OCI-LY7 (cell line): ENCODE data around the gene RASAL1. TPM values are rescaled to one million over a fixed set of nuclear protein-coding genes. Genes with fewer than 3 reads are reported as not detected.

Source experiments
- BruUV-seq: library from RNA; stranded (reverse); fragments of 400-500 nt; replicated peaks from 2 replicates; lab custom pipeline; 2021; lab: Mats Ljungman, UMichigan
- CTCF ChIA-PET: fragments of 300-600 bp; sonication (Branson Sonifier 250); formaldehyde crosslinking; loops from one replicate; lab custom pipeline; 2022; ENCODE audit warnings: antibody characterized with exemption; ENCODE audit not compliant: unreplicated experiment; lab: Charles Lee
- POLR2A ChIA-PET: fragments of 300-600 bp; sonication (Branson Sonifier 250); formaldehyde crosslinking; loops from one replicate; lab custom pipeline; 2022; ENCODE audit warnings: antibody characterized with exemption; lab: Charles Lee
- DNase-seq: peaks from one replicate; pipeline ENCODE4 v3.0.0-alpha.2; 2015; ENCODE audit warnings: low spot score
- H2AFZ ChIP-seq: fragments of 200-600 bp; sonication (generic), shearing (Covaris generic); 2 replicates; pipeline ENCODE4 v1.6.1; 2014; ENCODE audit warnings: mild to moderate bottlenecking, antibody characterized with exemption, low read length, moderate library complexity
- H3K27ac ChIP-seq: fragments of 200-600 bp; sonication (generic); 2 replicates; pipeline ENCODE4 v1.5.1; 2014; ENCODE audit warnings: mixed run types, low read depth, mild to moderate bottlenecking, moderate library complexity, low read length, inconsistent platforms; ENCODE audit not compliant: poor library complexity, severe bottlenecking
- H3K36me3 ChIP-seq: fragments of 200-600 bp; sonication (generic); 2 replicates; pipeline ENCODE4 v1.6.1; 2014; ENCODE audit warnings: mild to moderate bottlenecking, antibody characterized with exemption, low read length, moderate library complexity, mixed read lengths; ENCODE audit not compliant: insufficient read depth
- H3K4me1 ChIP-seq: fragments of 200-600 bp; sonication (generic); 2 replicates; pipeline ENCODE4 v1.5.1; 2014; ENCODE audit warnings: mild to moderate bottlenecking, low read length; ENCODE audit not compliant: insufficient read depth, poor library complexity, severe bottlenecking
- H3K4me2 ChIP-seq: fragments of 200-600 bp; sonication (generic); 2 replicates; pipeline ENCODE4 v1.6.1; 2014; ENCODE audit warnings: mild to moderate bottlenecking, low read length
- H3K4me3 ChIP-seq: fragments of 200-600 bp; sonication (generic); 2 replicates; pipeline ENCODE4 v1.5.1; 2014; ENCODE audit warnings: mild to moderate bottlenecking, low read depth, low read length; ENCODE audit not compliant: poor library complexity, severe bottlenecking
- H3K79me2 ChIP-seq: fragments of 200-600 bp; sonication (generic); 2 replicates; pipeline ENCODE4 v1.6.1; 2016; ENCODE audit warnings: low read depth, mild to moderate bottlenecking, low read length, moderate library complexity, mixed read lengths; ENCODE audit not compliant: insufficient read depth
- H3K9me2 ChIP-seq: fragments of 200-600 bp; sonication (generic); 2 replicates; pipeline ENCODE4 v1.6.1; 2016; ENCODE audit warnings: mild to moderate bottlenecking, low read length, mixed read lengths; ENCODE audit not compliant: insufficient read depth
- H3K9me3 ChIP-seq: fragments of 200-600 bp; sonication (generic); 2 replicates; pipeline ENCODE4 v1.6.1; 2014; ENCODE audit warnings: mild to moderate bottlenecking, mixed run types, low read length, mixed read lengths
- H4K20me1 ChIP-seq: fragments of 200-600 bp; sonication (generic); 2 replicates; pipeline ENCODE4 v1.6.1; 2014; ENCODE audit warnings: mild to moderate bottlenecking, antibody characterized with exemption, low read length, moderate library complexity, mixed read lengths; ENCODE audit not compliant: insufficient read depth
- EZH2phosphoT487 ChIP-seq: fragments of 200-600 bp; sonication (generic); IDR thresholded peaks from 2 replicates; pipeline ENCODE4 v1.6.1; 2018; ENCODE audit warnings: low read depth, borderline replicate concordance, mild to moderate bottlenecking, mixed run types, antibody characterized with exemption, low read length, moderate library complexity, mixed read lengths
- intact Hi-C: fragments of 100-400 bp; cut with micrococcal nuclease; formaldehyde crosslinking; loops from one replicate; pipeline ENCODE4 v1.10.0; 2022; ENCODE audit not compliant: unreplicated experiment
- total RNA-seq, 2 experiments: library from RNA; depleted of rRNA in 1 of 2; stranded (reverse); fragments of >200 nt in 1 of 2; shearing (Covaris generic) in 1 of 2; gene quantifications; 2 replicates each; pipeline ENCODE4 v1.2.3, GENCODE V29; 2014 to 2022
- TF ChIP-seq, protein P1 (sequence below): fragments of 200-600 bp; sonication (generic); conservative IDR thresholded peaks from 2 replicates; pipeline ENCODE4 v1.5.1; 2014; ENCODE audit warnings: mild to moderate bottlenecking, antibody characterized with exemption, low read length, moderate library complexity, mixed read lengths

The RASAL1 gene
- total RNA-seq, 2 experiments from 2014 or later = 74.4 to 89.1 TPM

DNA sequence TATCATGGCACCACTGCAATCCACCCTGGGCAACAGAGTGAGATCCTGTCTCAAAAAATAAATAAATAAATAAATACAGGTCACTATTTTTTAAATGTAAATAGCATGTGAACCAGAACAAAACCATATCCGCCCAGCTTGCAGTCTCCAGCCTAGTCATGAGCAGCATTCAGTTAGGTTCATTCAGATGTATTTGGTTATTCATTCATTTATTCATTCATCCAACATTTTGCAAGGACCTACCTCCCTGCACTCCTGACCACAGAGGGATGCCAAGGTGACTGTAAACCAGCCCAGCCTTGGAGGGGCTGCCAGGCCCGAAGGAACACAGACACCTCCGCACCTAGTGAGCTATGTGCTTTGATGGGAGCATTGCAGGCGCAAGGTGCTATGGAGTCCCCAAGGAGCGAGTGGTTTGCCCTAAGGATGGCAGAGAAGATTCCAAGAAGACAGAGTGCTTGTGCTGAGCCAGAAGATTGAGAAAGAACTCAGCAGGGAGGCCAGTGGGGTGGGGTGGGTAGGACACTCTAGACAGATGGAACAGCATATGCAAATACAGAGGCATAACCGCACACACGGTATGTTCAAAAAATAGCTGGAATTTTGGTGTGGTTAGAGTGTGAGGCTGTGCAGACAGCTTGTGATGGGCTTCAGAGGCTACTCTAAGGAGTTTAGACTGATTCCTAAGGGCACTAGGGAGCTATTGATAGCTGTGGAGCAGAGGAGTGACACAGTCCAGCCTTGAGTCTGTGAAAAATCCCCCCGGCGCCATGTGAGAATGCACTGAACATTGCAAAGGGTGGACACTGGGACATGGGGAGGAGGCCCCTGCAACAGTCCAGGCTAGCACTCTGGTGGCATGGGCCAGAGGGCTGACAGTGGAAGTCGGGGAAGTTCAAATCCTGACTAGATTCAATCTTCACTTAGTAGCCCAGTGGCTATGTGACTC is 67.3 kb downstream of the RASAL1 start:
- no peak overlapping the region for H2AFZ ChIP-seq
- H3K4me2 ChIP-seq = peak overlapping the region; percentile 94
- ChIA-PET CTCF (interaction anchor here (0.5 to 1.0 kb wide), 2 partner anchors 35 to 71 kb away, joined by 3 to 8 read pairs; no protein-coding TSS in a partner anchor), POLR2A (interaction anchor here (1.0 to 18.1 kb wide), 2 partner anchors 13 to 16 kb away, joined by 4 to 235 read pairs; partner anchors contain the start of gene DTX1)
- H3K9me2 ChIP-seq = no peaks in the 10 kb centered on the region
- peaks cover 15% of the 10 kb centered on the region for H4K20me1 ChIP-seq
- no peak for TF ChIP-seq EZH2phosphoT487
- TF ChIP-seq, protein P1, sequence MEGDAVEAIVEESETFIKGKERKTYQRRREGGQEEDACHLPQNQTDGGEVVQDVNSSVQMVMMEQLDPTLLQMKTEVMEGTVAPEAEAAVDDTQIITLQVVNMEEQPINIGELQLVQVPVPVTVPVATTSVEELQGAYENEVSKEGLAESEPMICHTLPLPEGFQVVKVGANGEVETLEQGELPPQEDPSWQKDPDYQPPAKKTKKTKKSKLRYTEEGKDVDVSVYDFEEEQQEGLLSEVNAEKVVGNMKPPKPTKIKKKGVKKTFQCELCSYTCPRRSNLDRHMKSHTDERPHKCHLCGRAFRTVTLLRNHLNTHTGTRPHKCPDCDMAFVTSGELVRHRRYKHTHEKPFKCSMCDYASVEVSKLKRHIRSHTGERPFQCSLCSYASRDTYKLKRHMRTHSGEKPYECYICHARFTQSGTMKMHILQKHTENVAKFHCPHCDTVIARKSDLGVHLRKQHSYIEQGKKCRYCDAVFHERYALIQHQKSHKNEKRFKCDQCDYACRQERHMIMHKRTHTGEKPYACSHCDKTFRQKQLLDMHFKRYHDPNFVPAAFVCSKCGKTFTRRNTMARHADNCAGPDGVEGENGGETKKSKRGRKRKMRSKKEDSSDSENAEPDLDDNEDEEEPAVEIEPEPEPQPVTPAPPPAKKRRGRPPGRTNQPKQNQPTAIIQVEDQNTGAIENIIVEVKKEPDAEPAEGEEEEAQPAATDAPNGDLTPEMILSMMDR = no peak
- intact Hi-C loops = no loop called here
- H3K27ac ChIP-seq = peak overlapping the region; percentile 97
- peaks cover 97% of the 10 kb centered on the region for H3K79me2 ChIP-seq
- no peak for DNase-seq
- peaks cover 100% of the 10 kb centered on the region for H3K4me1 ChIP-seq
- BruUV-seq = no TSS peak
- peak overlapping the region; percentile 40 for H3K4me3 ChIP-seq
- H3K36me3 ChIP-seq = peaks cover 100% of the 10 kb centered on the region
- H3K9me3 ChIP-seq = no peaks in the 10 kb centered on the region

DNA sequence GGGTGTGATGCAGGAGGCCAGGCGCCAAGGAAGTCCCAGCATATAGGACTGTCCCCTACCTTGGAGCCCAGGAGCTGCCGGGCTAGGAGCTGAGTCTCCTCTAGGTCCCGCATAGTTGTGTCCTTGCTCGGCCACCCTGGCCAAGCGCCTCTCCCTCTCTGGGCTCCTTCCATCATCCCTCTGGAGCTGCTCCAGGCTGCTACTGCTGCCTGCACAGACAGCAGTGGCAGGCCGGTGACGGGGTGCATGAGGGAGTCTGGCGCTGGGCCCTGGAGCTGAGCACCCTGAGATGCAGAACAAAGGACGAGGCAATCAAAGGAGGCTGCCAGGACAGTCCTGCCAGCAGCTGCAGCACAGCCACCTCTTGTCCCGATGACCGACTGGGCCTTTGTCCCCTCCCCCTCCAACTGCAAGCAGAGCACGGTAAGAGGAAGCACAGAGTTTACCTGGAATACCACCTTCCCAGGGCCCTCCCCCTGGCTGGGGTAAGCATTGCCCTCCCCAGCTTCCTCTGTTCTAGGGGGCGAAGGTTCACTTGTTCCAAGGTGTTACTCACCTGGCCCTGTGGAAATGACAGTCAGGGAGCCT is 68.7 kb downstream of the RASAL1 start:
- Histone ChIP-seq H3K9me3 (no peaks in the 10 kb centered on the region), H3K4me3 (peak overlapping the region; percentile 11), H3K9me2 (no peaks in the 10 kb centered on the region), H4K20me1 (peaks cover 17% of the 10 kb centered on the region), H3K36me3 (peaks cover 100% of the 10 kb centered on the region), H3K4me2 (peak overlapping the region; percentile 94), H3K4me1 (peaks cover 100% of the 10 kb centered on the region), H3K27ac (peak overlapping the region; percentile 97), H3K79me2 (peaks cover 100% of the 10 kb centered on the region), H2AFZ (no peak overlapping the region)
- ChIA-PET CTCF (interaction anchor here (0.7 to 1.0 kb wide), 2 partner anchors 37 to 70 kb away, joined by 3 read pairs; no protein-coding TSS in a partner anchor), POLR2A (interaction anchor here (0.7 to 18.1 kb wide), 2 partner anchors 11 to 105 kb away, joined by 3 to 235 read pairs; partner anchors contain the start of gene DTX1)
- DNase-seq = no peak
- BruUV-seq = no TSS peak
- intact Hi-C loops = no loop called here
- no peak for TF ChIP-seq EZH2phosphoT487
- TF ChIP-seq, protein P1 = no peak
